HUES48 (cell line): ENCODE data around the gene RBFOX1.

Experiments
- H3K27ac ChIP-seq: one replicate; pipeline ENCODE4 v1.7.0; 2013; ENCODE audit warnings: low read depth, low read length, inconsistent platforms
- H3K27me3 ChIP-seq: 2 replicates; pipeline ENCODE4 v1.6.1; 2013; ENCODE audit warnings: mild to moderate bottlenecking, low read length; ENCODE audit not compliant: control insufficient read depth, insufficient read depth
- H3K36me3 ChIP-seq: 2 replicates; pipeline ENCODE4 v1.6.1; 2013; ENCODE audit warnings: low read length; ENCODE audit not compliant: control insufficient read depth, insufficient read depth
- H3K4me1 ChIP-seq: 2 replicates; pipeline ENCODE4 v1.6.1; 2013; ENCODE audit warnings: mild to moderate bottlenecking, low read length; ENCODE audit not compliant: control insufficient read depth, insufficient read depth
- H3K4me3 ChIP-seq: 2 replicates; pipeline ENCODE4 v1.5.1; 2013; ENCODE audit warnings: mild to moderate bottlenecking, low read depth, low read length
- H3K9ac ChIP-seq: 2 replicates; pipeline ENCODE4 v1.6.1; 2013; ENCODE audit warnings: mild to moderate bottlenecking, low read depth, low read length, moderate library complexity
- H3K9me3 ChIP-seq: 2 replicates; pipeline ENCODE4 v1.6.1; 2013; ENCODE audit warnings: low read length; ENCODE audit not compliant: control insufficient read depth, insufficient read depth

Gene RBFOX1

GRCh38 chr16:7333180-7333725 lies 608 bp downstream of the RBFOX1 start:
- H3K4me1 ChIP-seq, result no peaks in the 10 kb centered on the region
- no peaks in the 10 kb centered on the region for H3K9me3 ChIP-seq
- H3K36me3 ChIP-seq, result no peaks in the 10 kb centered on the region

GRCh38 chr16:7334801-7335560 lies 2.3 kb downstream of the RBFOX1 start:
- Histone ChIP-seq H3K4me1 (no peaks in the 10 kb centered on the region), H3K9me3 (no peaks in the 10 kb centered on the region), H3K36me3 (no peaks in the 10 kb centered on the region), H3K27ac (no peak overlapping the region), H3K4me3 (no peak overlapping the region), H3K27me3 (no peaks in the 10 kb centered on the region), H3K9ac (no peak overlapping the region)

More at GRCh38 chr16:7333180-7333725, 608 bp downstream of the RBFOX1 start:
- H3K27ac ChIP-seq, result no peak overlapping the region
- no peaks in the 10 kb centered on the region for H3K27me3 ChIP-seq
- no peak overlapping the region for H3K4me3 ChIP-seq
- no peak overlapping the region for H3K9ac ChIP-seq

DNA sequence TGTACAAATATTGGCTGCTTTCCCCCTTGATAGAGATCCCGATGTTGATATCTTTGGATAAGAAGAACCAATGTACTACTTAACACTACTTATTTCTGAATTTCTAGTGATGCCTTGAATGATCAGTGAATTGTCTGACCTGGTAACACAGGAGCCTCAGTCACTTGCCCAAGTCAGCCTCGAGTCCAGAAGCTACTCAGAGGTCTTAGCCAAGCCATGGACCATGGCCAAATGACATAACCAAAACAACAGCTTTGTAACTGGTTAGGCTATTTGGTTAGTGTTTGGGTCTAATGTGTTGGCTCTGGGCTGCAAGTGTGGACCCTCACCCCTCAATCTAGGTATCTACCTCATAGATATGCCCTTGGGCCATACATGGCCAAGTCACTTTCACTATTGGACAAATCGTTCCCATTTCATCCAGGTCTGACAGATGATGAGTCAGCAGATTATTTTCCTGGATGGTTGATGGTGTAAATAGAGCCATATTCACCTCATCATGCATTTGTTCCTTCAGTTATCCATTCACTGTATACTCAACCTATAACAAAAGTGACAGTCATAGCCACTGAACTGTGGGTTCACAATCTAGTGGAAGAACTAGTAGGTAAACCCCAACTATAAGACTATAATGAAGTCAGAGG lies 3.5 kb downstream of the RBFOX1 start:
- Histone ChIP-seq H3K9me3 (no peaks in the 10 kb centered on the region), H3K27ac (no peak overlapping the region), H3K36me3 (no peaks in the 10 kb centered on the region), H3K4me3 (no peak overlapping the region), H3K9ac (no peak overlapping the region), H3K4me1 (no peaks in the 10 kb centered on the region), H3K27me3 (no peaks in the 10 kb centered on the region)

GRCh38 chr16:7336742-7337141 lies 4.1 kb downstream of the RBFOX1 start:
- Histone ChIP-seq H3K27me3 (no peaks in the 10 kb centered on the region), H3K4me1 (no peaks in the 10 kb centered on the region), H3K27ac (no peak overlapping the region), H3K9ac (no peak overlapping the region), H3K36me3 (no peaks in the 10 kb centered on the region), H3K4me3 (no peak overlapping the region), H3K9me3 (no peaks in the 10 kb centered on the region)

GRCh38 chr16:7338826-7339225 lies 6.2 kb downstream of the RBFOX1 start:
- Histone ChIP-seq H3K9ac (no peak overlapping the region), H3K4me3 (no peak overlapping the region), H3K9me3 (no peaks in the 10 kb centered on the region), H3K36me3 (no peaks in the 10 kb centered on the region), H3K27me3 (no peaks in the 10 kb centered on the region), H3K27ac (no peak overlapping the region), H3K4me1 (no peaks in the 10 kb centered on the region)

DNA sequence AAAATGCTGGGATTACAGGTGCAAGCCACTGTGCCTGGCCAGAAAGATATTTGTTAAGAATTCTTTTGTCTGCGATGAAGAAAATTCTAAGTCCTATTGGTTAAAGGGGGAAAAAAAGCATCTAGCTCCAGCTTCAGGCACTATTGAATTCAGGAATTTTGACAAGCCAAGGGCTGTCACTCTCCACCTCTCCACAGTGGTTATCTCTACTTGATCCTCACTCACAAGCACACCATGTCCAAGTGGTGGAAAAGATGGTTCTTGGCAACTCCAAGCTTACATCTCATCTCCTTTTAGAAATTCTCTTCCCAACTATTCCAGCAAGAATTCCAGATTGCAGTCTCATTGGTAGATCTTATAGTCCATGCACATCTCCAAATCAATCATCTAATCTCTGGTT lies 7.1 kb downstream of the RBFOX1 start:
- no peak overlapping the region for H3K9ac ChIP-seq
- no peaks in the 10 kb centered on the region for H3K9me3 ChIP-seq
- H3K27ac ChIP-seq, result no peak overlapping the region
- H3K27me3 ChIP-seq, result no peaks in the 10 kb centered on the region
- H3K36me3 ChIP-seq, result no peaks in the 10 kb centered on the region
- no peak overlapping the region for H3K4me3 ChIP-seq
- no peaks in the 10 kb centered on the region for H3K4me1 ChIP-seq

DNA sequence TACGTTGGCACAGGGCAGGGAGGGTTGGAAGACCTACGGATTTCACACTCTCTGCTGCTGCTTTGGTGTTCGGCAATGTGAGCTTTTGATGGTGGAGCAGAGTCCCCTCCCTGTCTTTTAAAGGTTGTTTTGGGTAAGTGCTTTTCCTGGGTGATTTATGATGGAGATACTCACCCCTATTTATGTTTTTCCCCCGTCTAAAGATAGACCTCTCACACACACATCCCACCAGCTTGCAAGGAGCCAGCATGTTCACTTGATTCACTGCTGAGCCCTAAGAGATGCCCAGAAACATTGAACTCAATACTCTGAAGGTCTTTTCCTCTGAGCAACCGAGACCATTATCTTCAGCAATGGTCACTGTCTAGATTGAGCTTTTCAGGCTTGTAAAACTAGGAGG lies 8.3 kb downstream of the RBFOX1 start:
- no peak overlapping the region for H3K27ac ChIP-seq
- H3K9me3 ChIP-seq, result no peaks in the 10 kb centered on the region
- H3K4me1 ChIP-seq, result no peaks in the 10 kb centered on the region
- H3K4me3 ChIP-seq, result no peak overlapping the region
- no peak overlapping the region for H3K9ac ChIP-seq
- H3K36me3 ChIP-seq, result no peaks in the 10 kb centered on the region
- no peaks in the 10 kb centered on the region for H3K27me3 ChIP-seq

- Histone ChIP-seq H3K36me3 (no peaks in the 10 kb centered on the region), H3K27me3 (no peaks in the 10 kb centered on the region), H3K27ac (no peak overlapping the region), H3K4me3 (no peak overlapping the region), H3K9me3 (no peaks in the 10 kb centered on the region), H3K9ac (no peak overlapping the region), H3K4me1 (no peaks in the 10 kb centered on the region)
Observed at GRCh38 chr16:7342598-7342997, 10.0 kb downstream of the RBFOX1 start.

DNA sequence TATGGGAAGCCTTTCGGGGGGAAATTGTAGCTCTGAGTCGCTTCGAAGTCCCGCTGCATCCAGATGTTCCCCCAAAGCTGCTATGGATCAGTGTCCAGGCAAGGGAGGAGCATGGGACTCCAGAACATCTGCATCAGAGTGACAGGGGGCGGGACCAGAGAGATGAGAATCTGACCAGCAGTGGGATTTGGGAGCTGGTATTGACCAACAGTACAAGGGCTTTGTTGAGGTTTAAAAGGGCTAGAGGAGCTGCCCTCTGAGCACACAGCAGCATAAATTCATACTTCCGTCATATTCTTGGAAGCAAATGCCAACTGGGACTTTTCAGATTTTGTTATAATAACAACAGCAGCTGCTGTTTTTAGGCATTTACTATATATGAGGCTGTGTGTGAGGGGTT lies 10.6 kb downstream of the RBFOX1 start:
- Histone ChIP-seq H3K9me3 (no peaks in the 10 kb centered on the region), H3K27me3 (no peaks in the 10 kb centered on the region), H3K4me3 (no peak overlapping the region), H3K27ac (no peak overlapping the region), H3K4me1 (no peaks in the 10 kb centered on the region), H3K9ac (no peak overlapping the region), H3K36me3 (no peaks in the 10 kb centered on the region)

DNA sequence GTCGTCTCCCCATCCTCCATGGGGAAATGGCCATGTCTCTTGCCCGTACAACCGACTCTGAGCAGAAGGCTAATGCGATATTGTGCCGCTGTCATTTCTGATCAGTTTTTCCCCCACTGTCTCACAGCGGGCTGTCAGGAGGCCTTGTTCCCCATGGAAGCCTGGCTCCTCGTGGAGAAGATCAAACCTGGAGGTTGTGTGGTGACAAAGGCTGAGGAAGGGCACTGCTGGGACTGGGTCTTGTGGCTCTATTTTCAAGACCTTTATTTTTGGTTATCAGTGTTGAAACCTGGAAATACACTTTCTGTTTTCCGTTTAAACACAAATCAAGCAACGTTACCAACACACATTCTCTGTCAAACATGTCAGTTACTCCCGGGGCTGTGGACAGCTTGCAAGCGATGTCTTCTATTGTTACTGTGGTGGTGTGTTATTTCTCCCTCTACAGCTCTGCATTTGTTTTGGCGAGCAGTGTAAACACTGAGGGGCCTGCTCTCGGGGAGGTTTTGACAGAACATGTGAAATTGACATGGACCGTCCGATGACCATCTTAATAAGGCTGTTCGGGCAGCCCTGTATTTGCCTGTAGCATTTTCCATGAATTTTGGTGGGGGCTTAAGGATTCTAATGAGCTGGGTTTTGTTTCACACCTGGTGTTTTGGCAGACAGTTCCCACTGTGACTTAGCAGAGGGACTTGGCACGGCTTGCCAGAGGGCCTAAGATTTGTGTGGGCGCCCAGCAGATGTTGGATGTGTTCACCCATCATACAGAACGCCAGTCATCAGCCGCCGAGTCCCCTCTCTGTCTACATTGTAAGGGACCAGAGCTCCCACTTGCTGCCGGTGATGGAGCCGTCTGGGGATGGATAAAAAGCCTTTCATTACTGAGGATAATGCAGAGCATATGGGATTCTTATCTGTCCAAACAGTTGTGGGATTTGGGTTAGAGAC lies 12.5 kb downstream of the RBFOX1 start:
- no peaks in the 10 kb centered on the region for H3K9me3 ChIP-seq
- no peak overlapping the region for H3K9ac ChIP-seq
- no peak overlapping the region for H3K4me3 ChIP-seq
- no peaks in the 10 kb centered on the region for H3K36me3 ChIP-seq
- H3K27ac ChIP-seq, result no peak overlapping the region
- no peaks in the 10 kb centered on the region for H3K27me3 ChIP-seq
- no peaks in the 10 kb centered on the region for H3K4me1 ChIP-seq
